Activated naive CD4-positive, alpha-beta T cell treated with anti-CD3 and anti-CD28 coated beads, Interleukin-2, amount 10 ng/mL, durations not matched to agents 7 days and 5 days (primary cell): Measurements from ENCODE around the gene PPP1R13B.
"Not testable (repeated sequence)": the region's sequence is repeated elsewhere in the genome, so short reads cannot be mapped to it uniquely, and the experiment has no call there.

Experiments used
- CTCF ChIA-PET: fragments of 350-600 bp; sonication (Branson Sonifier 250); formaldehyde crosslinking; loops from one replicate; lab custom pipeline; 2021; ENCODE audit warnings: antibody characterized with exemption; lab: Charles Lee
- DNase-seq: peaks from one replicate; pipeline ENCODE4 v3.0.0-alpha.2; 2020
- H3K27ac Mint-ChIP-seq: one replicate; pipeline ENCODE4 v1.8.0; 2021; ENCODE audit warnings: mild to moderate bottlenecking, moderate library complexity, mixed read lengths
- H3K27me3 Mint-ChIP-seq: one replicate; pipeline ENCODE4 v1.8.0; 2021; ENCODE audit warnings: mild to moderate bottlenecking, mixed read lengths
- H3K36me3 Mint-ChIP-seq: one replicate; pipeline ENCODE4 v1.8.0; 2021; ENCODE audit warnings: mixed read lengths
- H3K4me1 Mint-ChIP-seq: one replicate; pipeline ENCODE4 v1.8.0; 2021; ENCODE audit warnings: mixed read lengths
- H3K4me3 Mint-ChIP-seq: one replicate; pipeline ENCODE4 v1.8.0; 2021; ENCODE audit warnings: mild to moderate bottlenecking, moderate library complexity, mixed read lengths
- H3K9me3 Mint-ChIP-seq: one replicate; pipeline ENCODE4 v1.8.0; 2021; ENCODE audit warnings: mixed read lengths

The PPP1R13B gene

GRCh38 chr14:103846097-103846496, 1.3 kb downstream of the PPP1R13B start:
- Mint-ChIP-seq H3K4me3 (peak overlapping the region; percentile 91), H3K27ac (no peak overlapping the region), H3K27me3 (peaks cover 31% of the 10 kb centered on the region), H3K36me3 (no peaks in the 10 kb centered on the region), H3K9me3 (no peaks in the 10 kb centered on the region), H3K4me1 (peaks cover 16% of the 10 kb centered on the region)
- CTCF ChIA-PET = no interaction called here
- DNase-seq = no peak

- H3K4me1 Mint-ChIP-seq = peaks cover 16% of the 10 kb centered on the region
- CTCF ChIA-PET = no interaction called here
Observed at GRCh38 chr14:103845327-103845726, 2.0 kb downstream of the PPP1R13B start.

GRCh38 chr14:103841265-103841664, 6.1 kb downstream of the PPP1R13B start:
- CTCF ChIA-PET, H3K9me3 Mint-ChIP-seq, H3K4me3 Mint-ChIP-seq, DNase-seq, H3K27ac Mint-ChIP-seq, H3K27me3 Mint-ChIP-seq, H3K4me1 Mint-ChIP-seq, H3K36me3 Mint-ChIP-seq: not testable (repeated sequence)

More at GRCh38 chr14:103845327-103845726, 2.0 kb downstream of the PPP1R13B start:
- Mint-ChIP-seq H3K27me3 (peaks cover 31% of the 10 kb centered on the region), H3K9me3 (no peaks in the 10 kb centered on the region), H3K27ac (no peak overlapping the region), H3K4me3 (no peak overlapping the region), H3K36me3 (no peaks in the 10 kb centered on the region)
- DNase-seq = no peak

- Mint-ChIP-seq H3K9me3 (no peaks in the 10 kb centered on the region), H3K4me1 (no peaks in the 10 kb centered on the region), H3K36me3 (no peaks in the 10 kb centered on the region), H3K4me3 (no peak overlapping the region), H3K27me3 (no peaks in the 10 kb centered on the region), H3K27ac (no peak overlapping the region)
- CTCF ChIA-PET = no interaction called here
- DNase-seq = no peak
Observed at GRCh38 chr14:103840014-103840413, 7.4 kb downstream of the PPP1R13B start.

- CTCF ChIA-PET = no interaction called here
- no peaks in the 10 kb centered on the region for H3K36me3 Mint-ChIP-seq
- no peak for DNase-seq
- no peaks in the 10 kb centered on the region for H3K27me3 Mint-ChIP-seq
- H3K9me3 Mint-ChIP-seq = no peaks in the 10 kb centered on the region
- H3K4me1 Mint-ChIP-seq = no peaks in the 10 kb centered on the region
- H3K27ac Mint-ChIP-seq = no peak overlapping the region
- H3K4me3 Mint-ChIP-seq = no peak overlapping the region
Observed at GRCh38 chr14:103839579-103839978, 7.8 kb downstream of the PPP1R13B start.

- no peak overlapping the region for H3K4me3 Mint-ChIP-seq
- DNase-seq = no peak
- no peaks in the 10 kb centered on the region for H3K4me1 Mint-ChIP-seq
- CTCF ChIA-PET = no interaction called here
- H3K27me3 Mint-ChIP-seq = no peaks in the 10 kb centered on the region
- no peak overlapping the region for H3K27ac Mint-ChIP-seq
- H3K9me3 Mint-ChIP-seq = no peaks in the 10 kb centered on the region
- no peaks in the 10 kb centered on the region for H3K36me3 Mint-ChIP-seq
Observed at GRCh38 chr14:103838117-103838516, 9.3 kb downstream of the PPP1R13B start.

- no peaks in the 10 kb centered on the region for H3K9me3 Mint-ChIP-seq
- H3K36me3 Mint-ChIP-seq = no peaks in the 10 kb centered on the region
- no peak overlapping the region for H3K4me3 Mint-ChIP-seq
- CTCF ChIA-PET = no interaction called here
- no peaks in the 10 kb centered on the region for H3K27me3 Mint-ChIP-seq
- no peaks in the 10 kb centered on the region for H3K4me1 Mint-ChIP-seq
- H3K27ac Mint-ChIP-seq = no peak overlapping the region
- DNase-seq = no peak
Observed at GRCh38 chr14:103836976-103837725, 10.2 kb downstream of the PPP1R13B start.

- H3K27me3 Mint-ChIP-seq = no peaks in the 10 kb centered on the region
Observed at GRCh38 chr14:103834956-103835355, 12.4 kb downstream of the PPP1R13B start.

GRCh38 chr14:103833711-103834110, 13.7 kb downstream of the PPP1R13B start:
- no peak for DNase-seq
- H3K27ac Mint-ChIP-seq = no peak overlapping the region
- CTCF ChIA-PET = no interaction called here

More at GRCh38 chr14:103834956-103835355, 12.4 kb downstream of the PPP1R13B start:
- Mint-ChIP-seq H3K36me3 (no peaks in the 10 kb centered on the region), H3K9me3 (no peaks in the 10 kb centered on the region), H3K4me3 (no peak overlapping the region), H3K27ac (no peak overlapping the region), H3K4me1 (no peaks in the 10 kb centered on the region)
- CTCF ChIA-PET = no interaction called here
- no peak for DNase-seq

GRCh38 chr14:103832046-103832445, 15.3 kb downstream of the PPP1R13B start:
- Mint-ChIP-seq H3K27me3 (no peaks in the 10 kb centered on the region), H3K27ac (no peak overlapping the region), H3K9me3 (no peaks in the 10 kb centered on the region), H3K4me3 (no peak overlapping the region), H3K36me3 (no peaks in the 10 kb centered on the region), H3K4me1 (no peaks in the 10 kb centered on the region)
- CTCF ChIA-PET = interaction anchor here (0.6 kb wide), 1 partner anchor 21 kb away, joined by 4 read pairs; no protein-coding TSS in a partner anchor
- no peak for DNase-seq

More at GRCh38 chr14:103833711-103834110, 13.7 kb downstream of the PPP1R13B start:
- no peaks in the 10 kb centered on the region for H3K9me3 Mint-ChIP-seq
- no peaks in the 10 kb centered on the region for H3K36me3 Mint-ChIP-seq
- no peak overlapping the region for H3K4me3 Mint-ChIP-seq
- no peaks in the 10 kb centered on the region for H3K4me1 Mint-ChIP-seq
- no peaks in the 10 kb centered on the region for H3K27me3 Mint-ChIP-seq

- Mint-ChIP-seq H3K4me3 (no peak overlapping the region), H3K4me1 (no peaks in the 10 kb centered on the region), H3K9me3 (no peaks in the 10 kb centered on the region), H3K36me3 (no peaks in the 10 kb centered on the region), H3K27me3 (no peaks in the 10 kb centered on the region), H3K27ac (no peak overlapping the region)
- DNase-seq = no peak
- CTCF ChIA-PET = no interaction called here
Observed at GRCh38 chr14:103830511-103831270, 16.7 kb downstream of the PPP1R13B start.

- no peaks in the 10 kb centered on the region for H3K36me3 Mint-ChIP-seq
- no peak overlapping the region for H3K27ac Mint-ChIP-seq
- no peaks in the 10 kb centered on the region for H3K9me3 Mint-ChIP-seq
- CTCF ChIA-PET = no interaction called here
- no peaks in the 10 kb centered on the region for H3K4me1 Mint-ChIP-seq
- H3K4me3 Mint-ChIP-seq = no peak overlapping the region
- no peak for DNase-seq
- no peaks in the 10 kb centered on the region for H3K27me3 Mint-ChIP-seq
Observed at GRCh38 chr14:103828315-103828967, 18.9 kb downstream of the PPP1R13B start.

- CTCF ChIA-PET = no interaction called here
- Mint-ChIP-seq H3K27me3 (peaks cover 4% of the 10 kb centered on the region), H3K9me3 (no peaks in the 10 kb centered on the region), H3K27ac (no peak overlapping the region), H3K4me1 (no peaks in the 10 kb centered on the region), H3K4me3 (no peak overlapping the region), H3K36me3 (no peaks in the 10 kb centered on the region)
- no peak for DNase-seq
Observed at GRCh38 chr14:103825101-103825500, 22.3 kb downstream of the PPP1R13B start.

- H3K36me3 Mint-ChIP-seq = no peaks in the 10 kb centered on the region
- H3K4me3 Mint-ChIP-seq = no peak overlapping the region
- CTCF ChIA-PET = no interaction called here
Observed at GRCh38 chr14:103820908-103821307, 26.5 kb downstream of the PPP1R13B start.

More at GRCh38 chr14:103820908-103821307, 26.5 kb downstream of the PPP1R13B start:
- peaks cover 6% of the 10 kb centered on the region for H3K4me1 Mint-ChIP-seq
- H3K27ac Mint-ChIP-seq = no peak overlapping the region
- peaks cover 4% of the 10 kb centered on the region for H3K27me3 Mint-ChIP-seq
- no peak for DNase-seq
- no peaks in the 10 kb centered on the region for H3K9me3 Mint-ChIP-seq
